ENCODE results near the gene GOLIM4. TPM values are rescaled to one million over a fixed set of nuclear protein-coding genes. Genes with fewer than 3 reads are reported as not detected.

Gene GOLIM4
- total RNA-seq, 1 experiment from 2014 or later: 35.4 TPM

DNA sequence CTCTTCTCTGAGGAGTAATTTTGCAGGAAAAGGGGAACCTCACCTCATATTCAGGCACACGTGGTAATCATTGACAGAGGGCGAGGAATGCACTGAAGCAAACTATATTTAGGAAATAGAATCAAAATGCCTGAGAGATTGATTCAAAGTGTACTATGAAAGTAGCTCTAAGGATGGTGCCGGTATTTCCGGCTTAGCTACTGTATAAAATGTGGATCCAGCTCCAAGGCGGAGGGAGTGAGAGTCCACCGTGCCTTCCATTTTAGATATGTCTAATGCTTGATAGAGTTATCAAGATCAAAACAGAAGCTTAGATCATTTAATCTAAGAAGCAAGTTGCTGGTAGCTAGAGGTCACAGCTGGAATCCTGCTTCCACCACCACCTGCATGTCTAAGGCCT, 33.0 kb downstream of the GOLIM4 start:
- no peaks in the 10 kb centered on the region for H3K36me3 ChIP-seq (ENCODE audit: control insufficient read depth, insufficient read depth, low read length)
- no peak overlapping the region for H3K27ac ChIP-seq (ENCODE audit: low read length)
- intact Hi-C loops (cut with micrococcal nuclease; ENCODE audit: unreplicated experiment) (no loop called here), in situ Hi-C loops (cut with HindIII; ENCODE audit: low pct_unique_long_range_greater_than_20kb, low sequenced_read_pairs) (no loop called here)
- H3K4me3 ChIP-seq (ENCODE audit: low read depth in 2 of 2, low read length in 2 of 2): no peak overlapping the region
- DNase-seq (ENCODE audit: low read depth, low spot score) (no peak), ATAC-seq (no peak)
- BruUV-seq (replicated peaks): no TSS peak
- H3K9me3 ChIP-seq (ENCODE audit: control insufficient read depth, insufficient read depth, low read depth, low read length): no peaks in the 10 kb centered on the region
- ChIA-PET CTCF (no interaction called here), POLR2A (interaction anchor here (0.6 kb wide), 1 partner anchor 1687 kb away, joined by 3 read pairs; no protein-coding TSS in a partner anchor)
- TF ChIP-seq REST (IDR thresholded peaks at IDR 0.05; ENCODE audit: insufficient read depth in 1 of 2, low read depth in 2 of 2, low read length in 1 of 2) (no peak), TCF7L2 (IDR thresholded peaks at IDR 0.05; ENCODE audit: low read depth, low read length) (no peak), SIN3A (IDR thresholded peaks at IDR 0.05; ENCODE audit: borderline replicate concordance, insufficient read depth, low read depth, low read length) (no peak), POLR2AphosphoS5 (IDR thresholded peaks at IDR 0.05; ENCODE audit: low read depth, low read length) (no peak)
- TF ChIP-seq, protein P1, sequence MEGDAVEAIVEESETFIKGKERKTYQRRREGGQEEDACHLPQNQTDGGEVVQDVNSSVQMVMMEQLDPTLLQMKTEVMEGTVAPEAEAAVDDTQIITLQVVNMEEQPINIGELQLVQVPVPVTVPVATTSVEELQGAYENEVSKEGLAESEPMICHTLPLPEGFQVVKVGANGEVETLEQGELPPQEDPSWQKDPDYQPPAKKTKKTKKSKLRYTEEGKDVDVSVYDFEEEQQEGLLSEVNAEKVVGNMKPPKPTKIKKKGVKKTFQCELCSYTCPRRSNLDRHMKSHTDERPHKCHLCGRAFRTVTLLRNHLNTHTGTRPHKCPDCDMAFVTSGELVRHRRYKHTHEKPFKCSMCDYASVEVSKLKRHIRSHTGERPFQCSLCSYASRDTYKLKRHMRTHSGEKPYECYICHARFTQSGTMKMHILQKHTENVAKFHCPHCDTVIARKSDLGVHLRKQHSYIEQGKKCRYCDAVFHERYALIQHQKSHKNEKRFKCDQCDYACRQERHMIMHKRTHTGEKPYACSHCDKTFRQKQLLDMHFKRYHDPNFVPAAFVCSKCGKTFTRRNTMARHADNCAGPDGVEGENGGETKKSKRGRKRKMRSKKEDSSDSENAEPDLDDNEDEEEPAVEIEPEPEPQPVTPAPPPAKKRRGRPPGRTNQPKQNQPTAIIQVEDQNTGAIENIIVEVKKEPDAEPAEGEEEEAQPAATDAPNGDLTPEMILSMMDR (IDR thresholded peaks at IDR 0.05): no peak
- no peaks in the 10 kb centered on the region for H3K4me1 ChIP-seq (ENCODE audit: control insufficient read depth, insufficient read depth, low read length)
- no peaks in the 10 kb centered on the region for H3K27me3 ChIP-seq (ENCODE audit: control insufficient read depth, insufficient read depth, low read length)

DNA sequence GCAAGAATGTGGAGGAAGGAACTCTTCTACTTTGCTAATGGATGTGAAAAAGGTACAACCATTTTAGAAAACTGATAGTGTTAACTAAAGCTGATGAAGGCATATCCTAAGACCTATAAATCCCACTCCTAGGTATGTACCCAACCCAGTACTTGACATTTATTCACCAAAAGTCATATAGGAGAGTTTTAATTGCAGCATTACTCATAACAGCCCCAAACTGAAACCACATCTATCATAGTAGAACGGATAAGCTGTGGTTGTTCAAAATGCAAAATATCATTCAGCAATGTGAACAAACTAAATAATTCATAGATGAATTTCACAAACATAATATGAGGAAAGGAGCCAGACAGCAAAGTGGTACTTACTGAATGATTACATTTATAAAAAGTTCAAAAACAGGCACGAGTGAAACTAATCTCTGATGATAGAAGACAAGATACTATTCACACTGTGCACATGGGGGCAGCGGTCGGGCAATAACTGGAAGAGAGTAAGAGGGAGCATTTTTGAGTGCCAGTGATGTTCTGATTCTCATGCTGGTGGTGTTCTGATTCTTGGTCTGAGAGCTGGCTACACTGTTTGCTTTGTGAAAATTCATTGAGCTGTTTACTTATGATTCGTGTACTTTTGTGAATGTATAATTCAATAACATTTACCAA, 34.3 kb downstream of the GOLIM4 start:
- DNase-seq (ENCODE audit: low read depth, low spot score) (no peak), ATAC-seq (no peak)
- in situ Hi-C loops (cut with HindIII; ENCODE audit: low pct_unique_long_range_greater_than_20kb, low sequenced_read_pairs) (no loop called here), intact Hi-C loops (cut with micrococcal nuclease; ENCODE audit: unreplicated experiment) (no loop called here)
- H3K4me1 ChIP-seq (ENCODE audit: control insufficient read depth, insufficient read depth, low read length): no peaks in the 10 kb centered on the region
- POLR2A ChIA-PET: no interaction called here
- CTCF ChIA-PET: no interaction called here
- H3K36me3 ChIP-seq (ENCODE audit: control insufficient read depth, insufficient read depth, low read length): no peaks in the 10 kb centered on the region
- H3K27ac ChIP-seq (ENCODE audit: low read length): no peak overlapping the region
- H3K27me3 ChIP-seq (ENCODE audit: control insufficient read depth, insufficient read depth, low read length): no peaks in the 10 kb centered on the region
- H3K9me3 ChIP-seq (ENCODE audit: control insufficient read depth, insufficient read depth, low read depth, low read length): no peaks in the 10 kb centered on the region
- TF ChIP-seq, protein P1 (IDR thresholded peaks at IDR 0.05): peak; percentile 20
- TF ChIP-seq TCF7L2 (IDR thresholded peaks at IDR 0.05; ENCODE audit: low read depth, low read length): no peak
- no peak for TF ChIP-seq SIN3A (IDR thresholded peaks at IDR 0.05; ENCODE audit: borderline replicate concordance, insufficient read depth, low read depth, low read length)
- TF ChIP-seq REST (IDR thresholded peaks at IDR 0.05; ENCODE audit: insufficient read depth in 1 of 2, low read depth in 2 of 2, low read length in 1 of 2): no peak
- no peak overlapping the region for H3K4me3 ChIP-seq (ENCODE audit: low read depth in 2 of 2, low read length in 2 of 2)
- no TSS peak for BruUV-seq (replicated peaks)

Data from Panc1 (cell line).